Subcutaneous adipose tissue (tissue), 4 donors: ENCODE results near the gene SRGAP1. TPM values are rescaled to one million over a fixed set of nuclear protein-coding genes. Genes with fewer than 3 reads are reported as not detected.

ENCODE experiments used
- CTCF ChIP-seq: fragments of 450-650 bp; IDR thresholded peaks from one replicate; pipeline ENCODE4 v1.5.1; 2016; ENCODE audit warnings: low read depth, mild to moderate bottlenecking, control low read depth, antibody characterized with exemption, moderate library complexity
- total RNA-seq, 4 donors: library from RNA; depleted of rRNA; stranded (reverse); fragments of >200 nt; gene quantifications; one replicate each; pipeline ENCODE4 v1.1.0, GENCODE V29; 2016

The SRGAP1 gene
- total RNA-seq, 4 donors from 2014 or later, result 10.0 to 27.2 (median 23.8) TPM

DNA sequence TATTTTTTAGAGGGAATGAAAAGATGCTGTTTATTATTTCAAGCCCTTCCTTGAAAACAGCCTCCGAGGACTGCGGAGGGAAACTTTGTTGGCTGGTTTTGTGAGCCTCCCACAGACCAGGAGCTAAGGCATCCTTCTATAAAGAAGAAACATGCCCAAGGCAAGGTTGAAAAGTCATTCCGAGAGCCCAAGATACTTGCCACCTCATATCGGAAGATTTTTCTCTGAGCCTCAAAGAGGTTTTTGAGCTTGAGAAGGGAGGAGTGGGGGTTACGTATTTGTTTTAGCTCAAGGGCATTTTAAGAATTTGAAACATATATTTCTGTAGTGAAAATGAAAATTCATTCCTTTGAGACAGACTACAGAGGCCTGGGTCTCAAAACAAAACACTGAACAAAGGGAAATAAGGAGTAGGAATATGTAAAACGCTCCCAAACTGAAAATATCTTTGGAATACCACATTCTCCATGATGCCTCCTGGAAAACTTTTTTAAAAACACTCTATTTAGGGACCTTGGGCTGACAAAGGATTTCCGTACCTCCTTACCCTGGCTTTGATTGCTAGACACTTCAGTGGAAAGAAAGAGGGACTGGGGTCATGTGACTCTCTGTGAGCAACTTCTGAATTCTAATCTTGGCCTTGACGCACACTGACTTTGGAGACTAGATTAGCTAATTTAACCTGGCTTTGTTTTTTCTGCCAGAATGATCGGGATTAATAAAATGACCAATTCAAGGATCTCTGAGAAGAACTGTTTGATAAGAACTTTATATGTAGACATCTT is 180.9 kb downstream of the SRGAP1 start:
- no peak for TF ChIP-seq CTCF

DNA sequence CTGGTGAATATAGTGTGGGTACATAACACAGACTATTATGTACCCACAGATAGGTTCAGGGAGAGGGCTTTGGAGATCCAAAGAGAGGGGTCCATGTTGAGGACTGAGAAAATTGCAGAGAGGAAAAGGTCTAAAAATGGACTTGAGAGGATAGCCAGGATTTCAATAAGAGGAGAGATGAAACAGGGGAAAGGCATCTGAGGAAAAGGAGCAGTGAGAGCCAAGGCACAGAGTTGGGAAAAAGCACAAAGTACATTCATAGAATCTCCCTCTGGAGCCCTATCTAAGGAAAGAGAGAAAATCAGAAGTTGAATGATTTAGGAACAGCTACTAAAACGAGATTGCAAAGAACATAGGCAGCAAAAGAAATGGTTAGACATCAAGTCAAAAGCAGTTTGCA is 182.8 kb downstream of the SRGAP1 start:
- TF ChIP-seq CTCF, result no peak

DNA sequence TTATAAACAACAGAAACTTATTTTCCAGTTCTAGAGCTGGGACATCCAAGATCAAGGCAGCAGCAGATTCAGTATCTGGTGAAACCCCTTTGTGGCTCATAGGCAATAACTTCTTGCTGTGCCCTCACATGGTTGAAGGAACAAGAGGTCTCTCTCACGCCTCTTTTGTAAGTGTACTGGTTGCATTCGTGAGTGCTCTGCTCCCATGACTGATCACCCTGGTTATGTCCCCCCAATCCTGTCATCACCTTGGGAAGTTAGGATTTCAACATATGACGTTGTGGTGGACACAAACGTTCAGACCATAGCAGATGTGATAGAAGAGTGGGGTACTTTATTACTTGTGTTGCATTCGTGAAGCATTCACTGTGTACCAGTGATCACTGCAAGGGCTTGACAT is 184.0 kb downstream of the SRGAP1 start:
- no peak for TF ChIP-seq CTCF

DNA sequence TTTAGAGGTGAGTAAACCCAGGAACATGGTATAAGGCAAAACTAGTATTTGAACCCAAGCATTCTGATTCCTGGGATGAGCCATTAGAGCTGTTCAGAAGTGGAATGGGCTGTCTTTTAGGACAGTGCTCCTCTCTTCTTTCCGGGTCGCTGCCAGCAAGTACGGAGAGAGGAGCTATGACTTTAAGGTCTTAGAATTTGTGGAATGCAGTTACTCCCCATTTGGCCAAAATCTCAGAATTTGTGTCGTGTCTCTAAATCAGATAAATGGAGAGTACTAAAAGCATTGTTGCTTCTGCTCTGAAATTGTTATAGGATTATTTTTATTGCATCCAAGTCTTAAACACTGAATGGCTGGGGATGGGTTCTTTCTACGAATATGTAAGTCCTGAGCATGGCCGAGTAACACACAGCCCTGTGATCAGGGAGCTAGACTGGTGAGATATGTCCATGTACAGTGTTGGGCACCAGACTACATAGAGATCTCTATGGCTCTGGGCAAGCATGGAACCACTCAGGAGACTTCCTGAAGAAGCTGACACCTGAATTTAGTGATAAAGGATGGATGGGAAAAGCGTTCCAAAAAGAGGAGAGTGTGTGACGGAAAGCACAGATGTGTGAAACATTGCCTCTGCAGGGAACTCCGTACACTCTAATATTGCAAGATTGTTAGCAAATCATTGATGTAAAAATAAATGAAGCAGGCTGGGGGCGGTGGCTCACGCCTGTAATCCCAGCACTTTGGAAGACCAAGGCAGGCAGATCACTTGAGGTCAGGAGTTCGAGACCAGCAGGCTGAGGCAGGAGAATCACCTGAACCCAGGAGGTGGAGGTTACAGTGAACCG is 184.7 kb downstream of the SRGAP1 start:
- TF ChIP-seq CTCF, result no peak

- TF ChIP-seq CTCF, result no peak
These were observed 185.7 kb downstream of the SRGAP1 start for GRCh38 chr12:64030155-64030554.

DNA sequence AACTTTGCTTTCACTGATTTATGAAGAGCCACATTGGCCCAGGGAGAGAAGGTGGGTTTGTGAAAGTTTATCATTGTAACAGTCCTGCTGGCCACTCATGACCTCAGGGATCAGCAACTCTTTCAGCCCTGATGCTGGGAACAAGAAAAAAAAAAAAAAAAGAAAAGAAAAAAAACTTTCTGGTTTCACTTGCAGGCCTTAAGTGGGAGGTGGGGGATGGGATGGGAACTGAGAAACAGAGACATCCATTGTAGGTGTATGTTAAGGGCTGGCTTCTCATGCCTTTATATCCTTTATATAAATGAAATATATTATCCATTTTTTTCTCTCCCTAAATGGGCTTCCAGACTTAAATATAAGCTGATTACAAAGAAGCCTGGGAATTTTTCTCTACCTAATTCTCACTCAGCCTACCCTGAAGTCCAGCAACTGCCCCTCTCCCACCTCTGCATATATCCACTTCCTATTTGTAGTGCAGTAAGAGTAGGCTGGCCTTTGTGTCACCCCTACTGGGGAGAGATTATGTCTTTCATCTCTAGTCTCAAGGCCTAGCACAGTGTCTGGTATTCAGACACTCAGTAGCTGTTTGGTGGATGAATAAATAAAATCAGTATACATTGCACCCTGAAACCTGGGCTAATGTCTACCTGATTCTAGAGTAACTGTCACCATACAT is 190.5 kb downstream of the SRGAP1 start:
- no peak for TF ChIP-seq CTCF

GRCh38 chr12:64036414-64036813 is 191.9 kb downstream of the SRGAP1 start:
- no peak for TF ChIP-seq CTCF
